Lung (tissue), 12 donors: ENCODE measurements around the gene TRMT44. TPM values are rescaled to one million over a fixed set of nuclear protein-coding genes. Genes with fewer than 3 reads are reported as not detected.
A peak's percentile ranks its signal among the peaks of the same experiment; 100 is the strongest.

Experiments used
- ATAC-seq: fragments of 200-7000 bp; cut with Tn5 transposase; one replicate; pipeline ENCODE4 v1.9.1; 2020; ENCODE audit warnings: moderate number of reproducible peaks; ENCODE audit not compliant: insufficient read depth, low FRiP score
- DNase-seq, 3 donors: peaks; one replicate each; pipeline ENCODE4 v3.0.0-alpha.2; 2013 to 2017
- H3K27ac ChIP-seq, 2 donors: one replicate each; pipeline ENCODE4 v1.5.1; 2013; ENCODE audit warnings: mild to moderate bottlenecking in 2 of 2, moderate library complexity in 2 of 2, control low read depth in 1 of 2, inconsistent platforms in 1 of 2, low read depth in 1 of 2, low read length in 1 of 2
- H3K27me3 ChIP-seq, 3 donors: one replicate each; pipeline ENCODE4 v1.5.1; 2013; ENCODE audit warnings: low read length in 2 of 3; ENCODE audit not compliant: control insufficient read depth in 3 of 3, insufficient read depth in 3 of 3
- H3K36me3 ChIP-seq, 4 donors: one replicate each; pipeline ENCODE4 v1.5.1; 2013; ENCODE audit warnings: low read length in 4 of 4, mild to moderate bottlenecking in 1 of 4, moderate library complexity in 1 of 4; ENCODE audit not compliant: control insufficient read depth in 4 of 4, insufficient read depth in 4 of 4
- H3K4me1 ChIP-seq, 5 donors: one replicate each; pipeline ENCODE4 v1.5.1; 2013; ENCODE audit warnings: low read length in 5 of 5, mild to moderate bottlenecking in 2 of 5, moderate library complexity in 1 of 5; ENCODE audit not compliant: control insufficient read depth in 5 of 5, insufficient read depth in 5 of 5
- H3K4me3 ChIP-seq: one replicate; pipeline ENCODE4 v1.5.1; 2013; ENCODE audit warnings: mild to moderate bottlenecking, control low read depth, moderate library complexity
- H3K9ac ChIP-seq, 2 donors: one replicate each; pipeline ENCODE4 v1.5.1; 2013; ENCODE audit warnings: low read length in 2 of 2, control low read depth in 1 of 2; ENCODE audit not compliant: insufficient read depth in 1 of 2
- H3K9me3 ChIP-seq, 4 donors: one replicate each; pipeline ENCODE4 v1.5.1; 2013; ENCODE audit warnings: low read length in 3 of 4, mild to moderate bottlenecking in 1 of 4, moderate library complexity in 1 of 4; ENCODE audit not compliant: control insufficient read depth in 4 of 4, insufficient read depth in 3 of 4
- WGBS, 2 donors: extraction: QIAGEN DNeasy Blood & Tissue Kit; methylation state at CpG; one replicate each; pipeline ENCODE4 v1.1.7; 2013; 5-methylcytosine and 5-hydroxymethylcytosine counted together
- polyA plus RNA-seq, 2 donors: library from polyadenylated mRNA; stranded (reverse); fragments of 200-250 nt; gene quantifications; one replicate each; pipeline ENCODE4 v1.2.1, GENCODE V29; 2013
- total RNA-seq, 2 donors: library from RNA; depleted of rRNA in 1 of 2; stranded (reverse); fragments of >200 nt in 1 of 2; gene quantifications; one replicate each; pipeline ENCODE4 v1.2.1, GENCODE V29; 2014 to 2021
- TF ChIP-seq, protein P1 (sequence below): IDR thresholded peaks from 2 replicates; pipeline ENCODE4 v1.5.1; 2012; ENCODE audit warnings: mild to moderate bottlenecking; ENCODE audit errors: control extremely low read depth, extremely low read depth
- donor health status: control.
- donor health status: control.
- donor health status: Bipolar disorder and iron deficiency.
- donor health status: healthy.
- donor health status: DM: yes; HTN: yes; CAD: no.

Gene TRMT44
- total and polyA plus RNA-seq, 4 donors: 7.3 to 24.8 (median 15.0) TPM

- peaks cover 5 to 36% (median 13%) of the 10 kb centered on the region in 5 donors for H3K4me1 ChIP-seq
- H3K9ac ChIP-seq: no peak overlapping the region
- peak overlapping the region in 1 of 2 donors; percentile 10 for H3K27ac ChIP-seq
- ATAC-seq (no peak), DNase-seq (no peak)
- no peaks in the 10 kb centered on the region for H3K27me3 ChIP-seq
- 66 to 82% methylated on average over 21 of the region's 21 CpGs for WGBS, 2 donors
- H3K36me3 ChIP-seq: no peaks in the 10 kb centered on the region
- H3K9me3 ChIP-seq: no peaks in the 10 kb centered on the region
- H3K4me3 ChIP-seq: no peak overlapping the region
- TF ChIP-seq, protein P1, sequence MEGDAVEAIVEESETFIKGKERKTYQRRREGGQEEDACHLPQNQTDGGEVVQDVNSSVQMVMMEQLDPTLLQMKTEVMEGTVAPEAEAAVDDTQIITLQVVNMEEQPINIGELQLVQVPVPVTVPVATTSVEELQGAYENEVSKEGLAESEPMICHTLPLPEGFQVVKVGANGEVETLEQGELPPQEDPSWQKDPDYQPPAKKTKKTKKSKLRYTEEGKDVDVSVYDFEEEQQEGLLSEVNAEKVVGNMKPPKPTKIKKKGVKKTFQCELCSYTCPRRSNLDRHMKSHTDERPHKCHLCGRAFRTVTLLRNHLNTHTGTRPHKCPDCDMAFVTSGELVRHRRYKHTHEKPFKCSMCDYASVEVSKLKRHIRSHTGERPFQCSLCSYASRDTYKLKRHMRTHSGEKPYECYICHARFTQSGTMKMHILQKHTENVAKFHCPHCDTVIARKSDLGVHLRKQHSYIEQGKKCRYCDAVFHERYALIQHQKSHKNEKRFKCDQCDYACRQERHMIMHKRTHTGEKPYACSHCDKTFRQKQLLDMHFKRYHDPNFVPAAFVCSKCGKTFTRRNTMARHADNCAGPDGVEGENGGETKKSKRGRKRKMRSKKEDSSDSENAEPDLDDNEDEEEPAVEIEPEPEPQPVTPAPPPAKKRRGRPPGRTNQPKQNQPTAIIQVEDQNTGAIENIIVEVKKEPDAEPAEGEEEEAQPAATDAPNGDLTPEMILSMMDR: no peak
Measured at GRCh38 chr4:8434251-8435073, 6.1 kb upstream of the TRMT44 start.

- Histone ChIP-seq H3K27me3 (no peaks in the 10 kb centered on the region), H3K9ac (peak overlapping the region in 1 of 2 donors; percentile 55), H3K4me1 (peaks cover 5 to 42% (median 15%) of the 10 kb centered on the region in 5 donors), H3K36me3 (peaks cover 0 to under 1% (median 0%) of the 10 kb centered on the region in 4 donors), H3K4me3 (no peak overlapping the region), H3K9me3 (no peaks in the 10 kb centered on the region), H3K27ac (peak overlapping the region in 1 of 2 donors; percentile 80)
- ATAC-seq (no peak), DNase-seq (peak; percentile 64 to 81 (median 69))
- 7 to 9% methylated on average over 5 of the region's 5 CpGs for WGBS, 2 donors
- TF ChIP-seq, protein P1: no peak
Measured at GRCh38 chr4:8435656-8436121, 4.9 kb upstream of the TRMT44 start.

DNA sequence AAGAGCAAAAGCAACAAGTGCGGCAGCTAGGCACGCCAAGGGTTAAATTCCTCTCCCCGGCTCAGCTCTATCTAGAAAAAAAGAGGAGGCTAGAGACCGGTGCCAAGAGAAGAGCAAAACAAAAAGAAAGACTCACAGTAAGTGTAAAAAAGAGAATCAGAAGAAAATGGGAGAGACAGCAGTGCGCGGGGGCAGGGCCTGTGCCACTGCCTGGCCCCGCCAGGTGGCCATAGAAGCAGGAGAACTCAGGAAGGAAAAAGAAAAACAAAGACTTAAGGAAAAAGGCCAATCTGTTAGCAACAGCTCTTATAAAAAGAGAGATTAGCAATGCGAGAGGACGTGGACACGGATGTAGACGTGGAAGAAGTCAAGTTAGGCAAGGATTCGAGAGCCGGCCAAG lies 3.3 kb upstream of the TRMT44 start:
- Histone ChIP-seq H3K4me1 (peaks cover 8 to 54% (median 20%) of the 10 kb centered on the region in 5 donors), H3K9ac (peak overlapping the region in 1 of 2 donors; percentile 26), H3K27ac (peak overlapping the region; percentile 61 to 66), H3K27me3 (no peaks in the 10 kb centered on the region), H3K36me3 (peaks cover 0 to 5% (median 0%) of the 10 kb centered on the region in 4 donors), H3K9me3 (no peaks in the 10 kb centered on the region), H3K4me3 (no peak overlapping the region)
- ATAC-seq: no peak
- TF ChIP-seq, protein P1: no peak
- WGBS, 2 donors: 41 to 63% methylated on average over 13 of the region's 13 CpGs
- peak; percentile 56 to 74 (median 72) for DNase-seq
